Activated CD4-positive, alpha-beta T cell treated with anti-CD3 and anti-CD28 coated beads for 4 hours (primary cell): ENCODE data around the gene DENND2C.

Source experiments
- DNase-seq, 2 donors: peaks; one replicate each; pipeline ENCODE4 v3.0.0-alpha.2; 2020

Gene DENND2C

GRCh38 chr1:114540272-114540671 is 129.6 kb downstream of the DENND2C start:
- DNase-seq = no peak

GRCh38 chr1:114536043-114536442 is 133.8 kb downstream of the DENND2C start:
- DNase-seq = no peak

GRCh38 chr1:114535401-114535800 is 134.4 kb downstream of the DENND2C start:
- DNase-seq = no peak
